Skin of body (tissue), 2 donors: ENCODE results near the gene TUBB3. TPM values are rescaled to one million over a fixed set of nuclear protein-coding genes. Genes with fewer than 3 reads are reported as not detected.

Source experiments
- DNase-seq: peaks from one replicate; lab custom pipeline; 2025; lab: John Stamatoyannopoulos, UW
- total RNA-seq: library from RNA; depleted of rRNA; stranded (reverse); fragments of >200 nt; gene quantifications from one replicate; pipeline ENCODE4 v1.2.3, GENCODE V29; 2014

TUBB3 gene
- total RNA-seq, 1 donor from 2014 or later: 7.6 TPM

DNA sequence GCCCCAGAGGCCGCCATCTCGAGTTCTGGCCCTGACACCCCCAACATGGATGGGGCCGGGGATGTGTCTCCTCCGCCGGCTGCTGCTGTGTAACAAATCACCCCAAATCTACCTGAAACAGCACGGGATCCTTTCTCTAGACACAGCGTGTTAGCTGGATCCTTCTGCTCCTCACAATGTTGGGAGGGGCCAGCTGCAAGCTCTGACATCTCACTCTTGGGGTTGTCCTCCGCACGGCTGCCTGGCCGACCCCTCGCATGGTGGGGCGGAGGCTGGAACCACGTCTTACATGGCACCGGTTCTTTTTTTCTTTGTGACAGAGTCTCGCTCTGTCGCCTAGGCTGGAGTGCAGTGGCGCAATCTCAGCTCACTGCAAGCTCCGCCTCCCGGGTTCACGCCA, 13.8 kb downstream of the TUBB3 start:
- no peak for DNase-seq

DNA sequence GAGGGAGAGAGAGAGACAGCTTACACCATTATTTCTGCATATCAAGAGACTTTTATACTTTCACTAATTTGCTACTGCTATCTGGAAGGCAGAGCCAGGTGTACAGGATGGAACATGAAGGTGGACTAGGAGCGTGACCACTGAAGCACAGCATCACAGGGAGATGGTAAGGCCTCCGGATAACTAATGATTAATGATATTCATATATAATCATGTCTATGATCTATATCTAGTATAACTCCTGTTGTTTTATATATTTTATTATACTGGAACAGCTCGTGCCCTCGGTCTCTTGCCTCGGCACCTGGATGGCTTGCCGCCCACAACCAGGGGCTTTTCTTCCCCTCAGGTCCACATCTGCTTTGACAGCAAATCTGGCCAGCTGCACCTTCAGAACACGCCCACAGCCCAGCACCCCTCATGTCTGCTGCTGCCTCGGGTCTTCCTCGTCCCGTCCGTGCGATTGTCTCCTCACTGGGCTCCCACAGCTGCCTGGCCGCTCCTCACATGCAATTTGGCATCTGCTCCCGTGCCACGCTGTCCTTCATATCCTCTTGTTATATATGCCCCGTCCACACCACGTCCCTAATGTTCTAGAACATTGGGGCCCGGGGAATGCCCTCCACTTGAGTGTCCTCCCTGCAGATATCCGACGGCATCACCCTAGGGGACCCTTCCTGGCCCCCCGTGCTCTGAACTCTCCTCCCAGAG, 15.2 kb downstream of the TUBB3 start:
- no peak for DNase-seq

DNA sequence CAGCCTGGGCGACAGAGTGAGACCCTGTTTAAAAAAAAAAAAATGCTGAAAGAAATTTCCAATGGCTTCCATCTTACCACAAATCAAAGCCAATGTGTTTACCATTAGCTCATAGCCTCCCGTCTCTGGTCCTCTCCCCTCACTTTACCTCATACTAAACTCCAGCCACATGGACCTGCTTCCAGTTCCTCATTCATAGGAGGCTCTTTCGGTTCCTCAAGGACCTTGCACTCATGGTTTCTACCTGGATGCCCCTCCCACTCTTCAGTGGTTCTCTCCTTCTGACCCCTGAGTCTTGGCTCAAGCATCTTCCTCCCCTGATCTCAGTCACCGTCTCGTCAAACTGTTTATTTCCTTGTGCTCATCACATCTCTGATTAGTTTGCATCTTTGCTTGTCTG, 21.6 kb downstream of the TUBB3 start:
- no peak for DNase-seq

DNA sequence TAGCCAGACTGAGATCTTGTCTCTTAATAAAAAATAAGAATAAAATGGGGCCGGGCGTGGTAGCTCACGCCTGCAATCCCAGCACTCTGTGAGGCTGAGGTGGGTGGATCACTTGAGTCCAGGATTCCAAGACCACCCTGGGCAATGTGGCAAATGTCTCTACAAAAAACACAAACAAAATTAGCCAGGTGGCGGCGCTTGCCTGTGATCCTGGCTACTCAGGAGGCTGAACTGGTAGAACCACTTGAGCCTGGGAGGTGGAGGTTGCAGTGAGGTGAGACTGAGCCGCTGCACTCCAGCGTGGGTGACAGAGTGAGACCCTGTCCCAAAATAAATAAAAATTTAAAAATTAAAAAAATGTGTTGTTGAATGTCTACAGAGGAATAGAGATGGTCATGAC, 22.5 kb downstream of the TUBB3 start:
- no peak for DNase-seq

DNA sequence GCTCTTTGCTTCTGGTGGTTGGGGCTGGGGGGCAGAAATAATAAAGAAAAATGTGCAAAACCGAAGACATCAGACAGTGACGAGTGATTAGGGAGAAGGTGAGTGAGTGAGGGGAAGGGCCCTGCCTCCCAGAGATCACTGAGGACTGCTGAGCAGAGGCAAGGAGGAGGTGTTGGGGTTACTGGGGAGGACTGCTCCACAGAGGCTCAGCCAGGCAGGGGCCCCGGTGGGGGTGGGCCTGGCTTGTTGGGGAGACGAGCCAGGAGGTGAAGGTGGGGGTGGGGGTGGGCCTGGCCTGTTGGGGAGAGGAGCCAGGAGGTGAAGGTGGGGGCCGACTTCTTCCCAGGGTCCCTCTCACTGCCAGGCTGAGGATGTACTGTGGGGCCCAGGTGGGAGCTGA, 23.4 kb downstream of the TUBB3 start:
- no peak for DNase-seq

DNA sequence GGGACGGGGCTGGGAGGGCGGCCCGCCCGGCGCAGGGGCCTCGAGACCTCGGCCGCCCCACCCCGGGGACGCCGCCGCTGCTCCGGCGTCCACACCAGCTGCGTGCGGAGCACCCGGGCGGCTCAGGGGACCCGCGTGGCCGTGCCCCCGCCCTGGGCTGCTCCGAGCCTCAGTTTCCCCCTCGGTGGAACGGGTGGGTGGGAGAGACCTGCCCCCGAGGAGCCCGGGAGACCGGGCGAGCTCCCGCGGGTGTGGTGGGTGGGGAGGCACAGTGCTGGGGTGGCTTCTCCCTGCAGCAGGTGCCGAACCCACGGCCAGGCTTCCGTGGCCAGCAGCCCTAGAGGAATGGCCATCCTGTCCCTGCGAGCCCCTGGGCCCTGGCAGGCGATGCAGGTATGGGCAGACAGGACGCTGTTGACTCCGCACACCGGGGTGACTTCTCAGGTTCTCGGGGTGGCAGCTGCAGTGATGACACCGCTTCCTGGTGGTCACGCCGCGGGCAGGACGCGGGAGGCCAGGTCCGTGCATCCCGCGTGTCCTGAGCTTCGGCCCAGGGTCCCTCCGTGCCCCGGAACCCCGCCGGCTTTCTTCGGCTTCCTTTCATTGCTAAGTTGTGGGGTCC, 26.1 kb downstream of the TUBB3 start:
- no peak for DNase-seq

DNA sequence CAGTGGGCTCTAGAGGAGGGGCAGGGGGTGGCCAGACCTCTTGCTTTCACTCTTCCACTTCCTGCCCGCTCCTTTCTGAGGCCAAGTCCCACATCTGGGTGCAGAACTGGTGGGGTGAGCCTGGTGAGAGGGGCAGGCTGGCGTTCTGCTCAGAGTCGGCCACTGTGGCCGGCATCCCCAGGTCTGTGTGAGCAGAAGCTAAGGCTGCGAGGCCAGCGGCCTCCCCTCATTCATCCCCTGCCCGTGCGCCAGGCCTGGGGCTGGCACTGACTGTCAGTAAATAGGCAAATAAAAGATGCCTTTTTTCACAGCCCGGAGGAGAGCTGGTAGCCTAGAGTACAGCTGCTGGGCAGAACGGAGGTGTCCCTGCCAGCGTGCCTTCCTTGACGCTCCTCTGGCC, 26.6 kb downstream of the TUBB3 start:
- DNase-seq: no peak

DNA sequence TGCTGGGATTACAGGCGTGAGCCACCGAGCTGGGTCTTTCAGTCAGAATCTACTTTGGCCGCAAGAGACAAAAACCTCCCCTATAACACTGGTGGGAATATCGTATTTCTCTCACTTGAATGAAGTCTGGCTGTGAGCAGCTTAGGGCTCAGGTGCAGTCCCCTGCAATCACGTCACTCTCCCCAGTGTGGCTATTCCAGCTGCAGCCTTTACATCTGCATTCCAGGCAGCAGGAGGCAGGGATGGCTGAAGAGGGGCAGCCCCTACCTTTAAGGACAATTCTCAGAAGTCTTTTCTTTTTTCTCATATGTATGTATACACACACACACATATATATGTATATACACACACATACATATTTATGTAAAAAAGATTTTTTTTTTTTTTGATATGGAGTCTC, 28.4 kb downstream of the TUBB3 start:
- no peak for DNase-seq

DNA sequence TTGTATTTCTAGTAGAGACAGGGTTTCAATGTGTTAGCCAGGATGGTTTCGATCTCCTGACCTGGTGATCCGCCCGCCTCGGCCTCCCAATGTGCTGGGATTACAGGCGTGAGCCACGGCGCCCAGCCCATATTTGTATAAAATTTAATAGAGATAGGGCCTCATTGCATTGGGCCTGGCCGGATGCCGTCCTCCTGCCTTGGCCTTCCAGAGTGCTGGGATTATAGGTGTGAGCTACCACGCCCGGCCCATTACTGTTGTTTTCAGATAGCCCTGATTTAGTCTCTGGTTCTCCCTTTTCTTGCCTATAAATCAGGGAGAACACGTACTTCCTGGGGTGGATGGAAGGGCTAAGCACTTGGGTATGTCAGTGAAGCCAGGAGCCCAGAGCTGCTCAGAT, 28.9 kb downstream of the TUBB3 start:
- DNase-seq: no peak

DNA sequence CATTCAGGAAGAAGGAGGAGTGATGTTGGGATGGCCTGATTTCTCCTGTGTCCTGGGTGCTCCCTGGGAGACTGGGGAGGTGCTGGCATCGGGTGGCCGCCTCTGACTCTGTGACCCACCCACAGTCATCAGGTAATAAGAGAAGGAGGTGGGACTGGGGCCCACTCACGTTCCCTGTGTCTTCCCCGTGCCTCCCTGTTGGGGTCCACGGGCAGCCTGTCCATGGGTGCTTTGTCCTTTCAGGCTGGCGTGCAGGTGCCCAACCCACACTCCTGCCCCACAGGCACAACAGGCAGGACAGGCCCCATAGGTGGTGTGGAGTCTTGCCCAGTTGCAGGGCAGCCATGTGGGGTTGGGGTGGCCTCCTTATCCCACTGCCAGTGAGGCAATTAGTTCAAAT, 29.4 kb downstream of the TUBB3 start:
- no peak for DNase-seq

DNA sequence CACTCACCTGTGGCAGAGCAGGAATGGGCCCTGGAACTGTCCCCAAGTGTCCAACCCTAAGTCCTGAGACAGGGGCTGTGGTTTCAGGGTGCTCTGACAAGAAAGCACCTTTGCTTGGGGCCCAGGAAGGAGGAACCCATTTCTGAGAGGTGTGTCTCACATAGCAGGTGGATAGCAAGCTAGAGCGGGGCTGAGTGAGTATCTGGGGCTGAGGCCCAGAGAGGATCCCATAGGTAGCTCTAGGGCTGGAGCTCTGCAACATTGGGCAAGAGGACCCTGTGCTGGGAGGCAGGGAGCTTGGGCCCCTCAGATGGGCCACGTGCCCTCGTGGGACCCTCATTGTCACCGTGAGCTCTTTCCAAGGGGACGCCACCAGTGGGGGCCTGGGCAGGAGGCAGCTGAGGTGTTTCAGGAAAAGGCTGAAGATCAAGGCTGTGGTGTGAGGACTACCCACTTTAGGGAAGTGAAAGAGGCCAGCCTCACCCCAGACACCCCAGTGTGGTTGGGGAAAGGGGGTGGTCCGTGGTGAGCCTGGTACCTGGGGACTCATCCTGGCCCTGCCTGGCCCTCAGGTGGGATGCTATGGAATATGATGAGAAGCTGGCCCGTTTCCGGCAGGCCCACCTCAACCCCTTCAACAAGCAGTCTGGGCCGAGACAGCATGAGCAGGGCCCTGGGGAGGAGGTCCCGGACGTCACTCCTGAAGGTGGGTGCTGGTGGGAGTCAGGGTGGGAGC, 30.7 kb downstream of the TUBB3 start:
- no peak for DNase-seq

DNA sequence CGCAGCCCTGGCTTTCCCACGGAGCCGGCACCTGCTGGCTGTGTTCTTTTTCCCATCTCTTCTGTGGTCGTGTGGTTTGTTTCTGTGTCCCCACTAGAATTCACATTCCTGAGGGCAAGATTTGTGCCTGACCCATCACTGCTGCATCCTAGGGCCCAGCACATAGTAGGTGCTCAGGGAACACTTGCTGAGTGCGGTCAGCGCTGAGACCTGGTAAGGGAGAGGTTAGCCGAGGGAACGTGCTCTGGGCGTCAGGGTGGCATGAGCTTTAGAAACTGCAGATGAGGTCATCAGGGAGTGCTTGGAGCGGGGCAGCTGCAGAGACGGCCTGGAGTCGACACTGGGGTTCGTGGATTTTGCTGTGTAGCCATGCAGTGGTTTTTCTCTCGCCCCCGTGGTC, 31.3 kb downstream of the TUBB3 start:
- DNase-seq: no peak

DNA sequence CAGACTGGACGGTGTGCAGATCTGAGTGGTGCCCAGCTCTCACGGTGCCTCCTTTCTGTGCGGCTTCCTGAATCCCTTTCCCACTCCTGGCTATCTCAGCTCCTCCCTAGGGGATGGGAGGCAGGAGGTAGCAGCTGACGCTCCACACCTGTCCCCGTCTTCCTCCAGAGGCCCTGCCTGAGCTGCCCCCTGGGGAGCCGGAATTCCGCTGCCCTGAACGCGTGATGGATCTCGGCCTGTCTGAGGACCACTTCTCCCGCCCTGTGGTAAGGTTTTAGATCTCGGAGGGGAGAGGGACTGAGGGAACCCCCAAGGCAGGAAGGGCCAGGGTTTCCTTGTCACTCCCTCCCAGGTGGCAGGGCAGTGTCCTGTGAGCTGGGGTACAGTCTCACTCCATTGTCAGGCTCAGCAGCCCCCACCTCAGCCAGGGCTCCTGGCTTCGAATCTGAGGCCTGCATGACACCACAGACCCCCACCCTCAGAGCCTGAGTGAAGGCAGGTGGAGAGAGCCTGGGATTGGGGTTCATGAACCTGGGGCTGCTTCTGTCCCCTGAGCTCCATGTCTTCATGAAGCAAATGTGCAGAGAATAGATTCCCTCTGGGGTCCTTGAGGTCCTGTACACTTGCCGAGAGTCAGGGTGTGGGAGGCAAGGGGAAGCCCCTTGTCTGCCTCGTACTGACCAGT, 32.0 kb downstream of the TUBB3 start:
- DNase-seq: no peak

DNA sequence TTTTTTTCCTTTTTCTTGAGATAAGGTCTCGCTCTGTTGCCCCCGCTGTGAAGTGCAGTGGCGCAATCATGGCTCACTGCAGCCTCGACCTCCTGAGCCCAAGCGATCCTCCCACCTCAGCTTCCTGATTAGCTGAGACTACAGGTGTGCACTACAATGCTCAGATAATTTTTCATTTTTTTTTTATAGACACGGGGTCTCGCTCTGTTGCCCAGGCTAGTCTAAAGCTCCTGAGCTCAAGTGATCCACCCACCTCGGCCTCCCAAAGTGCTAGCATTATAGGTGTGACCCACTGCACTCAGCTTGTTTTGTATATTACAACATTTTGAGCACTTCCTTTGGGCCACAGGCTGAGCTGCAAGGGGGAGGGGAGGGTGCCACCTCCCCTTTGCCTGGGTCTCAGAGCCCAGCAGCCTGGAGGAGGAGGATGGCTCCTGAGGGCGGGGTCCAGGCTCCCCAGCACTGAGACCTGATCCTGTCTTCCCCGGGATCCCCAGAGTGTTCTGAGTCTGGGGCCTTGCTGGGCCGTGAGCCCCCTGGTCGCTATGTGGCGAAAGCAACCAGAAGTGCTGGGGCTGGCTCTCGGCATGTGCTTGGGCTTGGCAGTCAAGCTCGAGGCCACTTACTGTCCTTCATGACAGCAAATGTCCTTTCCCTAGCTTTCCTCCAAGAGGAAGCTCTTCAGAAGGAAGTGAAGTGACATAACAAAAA, 33.5 kb downstream of the TUBB3 start:
- no peak for DNase-seq

DNA sequence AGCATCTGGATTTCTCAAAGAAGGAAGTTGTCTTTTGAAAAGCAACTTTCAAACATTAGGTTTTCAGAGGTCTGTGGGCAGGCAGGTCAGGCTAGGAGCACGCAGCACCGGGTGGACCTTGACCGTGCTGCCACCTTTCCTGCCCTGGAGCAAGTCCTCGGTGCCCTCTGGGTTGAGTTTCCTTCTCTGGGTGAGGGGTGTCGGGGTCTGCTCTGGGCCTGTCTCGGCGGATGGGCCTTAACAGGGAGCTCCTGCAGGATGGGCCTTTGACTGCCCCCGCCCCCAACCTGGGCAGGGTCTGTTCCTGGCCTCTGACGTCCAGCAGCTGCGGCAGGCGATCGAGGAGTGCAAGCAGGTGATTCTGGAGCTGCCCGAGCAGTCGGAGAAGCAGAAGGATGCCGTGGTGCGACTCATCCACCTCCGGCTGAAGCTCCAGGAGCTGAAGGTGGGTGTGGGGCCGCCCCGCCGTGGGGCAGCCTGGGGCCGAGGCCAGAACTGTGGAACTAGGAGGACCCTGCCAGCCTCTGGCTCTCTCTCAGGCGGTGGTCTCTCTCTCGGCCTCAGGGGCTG, 34.2 kb downstream of the TUBB3 start:
- DNase-seq: no peak

DNA sequence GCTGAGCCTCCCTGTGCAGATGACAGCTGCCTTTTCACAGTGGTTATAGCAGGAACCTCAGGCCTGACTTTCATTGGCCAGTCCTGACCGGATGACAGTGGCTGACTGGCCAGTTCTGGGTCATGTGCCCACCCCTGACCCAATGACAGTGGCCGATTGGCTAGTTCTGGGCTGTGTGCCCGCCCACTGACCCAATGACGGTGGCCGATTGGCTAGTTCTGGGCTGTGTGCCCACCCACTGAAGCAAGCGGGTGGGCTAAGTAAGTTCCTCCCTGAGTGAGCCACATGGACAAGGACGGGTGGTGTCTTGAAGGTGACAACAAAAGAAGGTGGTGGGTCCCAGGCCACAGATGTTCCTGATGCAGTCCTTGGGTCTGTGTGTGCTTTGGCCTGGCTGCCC, 34.9 kb downstream of the TUBB3 start:
- DNase-seq: no peak

DNA sequence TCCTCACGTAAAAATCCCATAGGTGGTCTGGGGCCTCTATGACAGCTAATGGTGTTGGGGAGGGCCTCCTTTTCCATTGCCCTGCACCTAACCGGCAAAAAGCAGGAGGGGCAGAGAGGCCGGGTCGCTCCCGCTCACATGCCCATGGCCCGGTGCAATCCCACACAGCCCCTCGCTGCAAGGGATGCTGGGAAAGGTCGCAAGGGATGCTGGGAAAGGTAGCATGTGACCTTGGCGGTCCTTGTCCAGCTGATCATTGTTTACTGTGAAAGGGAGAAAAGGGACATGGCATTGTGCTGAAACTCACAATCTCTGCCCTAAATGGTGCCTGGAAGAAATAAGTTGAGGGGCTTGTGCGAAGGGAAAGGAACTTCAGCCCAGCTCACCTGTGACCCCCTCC, 35.5 kb downstream of the TUBB3 start:
- no peak for DNase-seq

DNA sequence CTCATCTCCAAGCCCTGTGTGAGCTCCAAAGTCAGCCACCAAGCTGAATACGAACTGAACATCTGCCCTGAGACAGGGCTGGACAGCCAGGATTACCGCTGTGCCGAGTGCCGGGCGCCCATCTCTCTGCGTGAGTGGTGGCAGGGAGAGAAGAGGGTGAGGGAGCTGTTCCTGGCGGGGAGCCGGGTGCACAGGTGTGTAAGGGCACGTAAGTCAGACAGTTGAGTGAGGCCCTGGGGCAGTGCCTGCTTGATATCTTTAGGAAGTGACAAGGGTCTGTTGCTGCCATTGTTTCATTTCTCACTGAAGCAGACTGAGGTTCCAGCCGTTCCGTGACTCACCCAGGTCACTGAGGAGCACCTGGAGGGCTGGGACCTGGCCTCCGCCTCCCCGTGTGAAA, 37.8 kb downstream of the TUBB3 start:
- DNase-seq: no peak

DNA sequence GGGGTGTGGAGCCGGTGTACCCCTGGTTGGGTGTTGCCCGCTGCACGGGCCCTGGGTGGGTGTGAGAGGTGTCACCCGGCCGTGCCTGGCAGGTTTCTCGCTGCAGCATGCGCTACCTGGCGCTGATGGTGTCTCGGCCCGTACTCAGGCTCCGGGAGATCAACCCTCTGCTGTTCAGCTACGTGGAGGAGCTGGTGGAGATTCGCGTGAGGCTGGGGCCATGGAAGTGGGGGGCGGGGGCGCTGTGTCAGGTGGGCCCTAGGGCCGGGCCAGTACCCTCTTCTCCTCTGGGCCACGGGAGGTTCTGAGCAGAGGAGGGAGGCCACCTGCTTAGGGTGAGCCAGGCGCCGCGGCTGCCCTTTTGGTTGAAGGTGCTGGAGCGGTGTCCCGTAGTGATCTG, 38.8 kb downstream of the TUBB3 start:
- DNase-seq: no peak

DNA sequence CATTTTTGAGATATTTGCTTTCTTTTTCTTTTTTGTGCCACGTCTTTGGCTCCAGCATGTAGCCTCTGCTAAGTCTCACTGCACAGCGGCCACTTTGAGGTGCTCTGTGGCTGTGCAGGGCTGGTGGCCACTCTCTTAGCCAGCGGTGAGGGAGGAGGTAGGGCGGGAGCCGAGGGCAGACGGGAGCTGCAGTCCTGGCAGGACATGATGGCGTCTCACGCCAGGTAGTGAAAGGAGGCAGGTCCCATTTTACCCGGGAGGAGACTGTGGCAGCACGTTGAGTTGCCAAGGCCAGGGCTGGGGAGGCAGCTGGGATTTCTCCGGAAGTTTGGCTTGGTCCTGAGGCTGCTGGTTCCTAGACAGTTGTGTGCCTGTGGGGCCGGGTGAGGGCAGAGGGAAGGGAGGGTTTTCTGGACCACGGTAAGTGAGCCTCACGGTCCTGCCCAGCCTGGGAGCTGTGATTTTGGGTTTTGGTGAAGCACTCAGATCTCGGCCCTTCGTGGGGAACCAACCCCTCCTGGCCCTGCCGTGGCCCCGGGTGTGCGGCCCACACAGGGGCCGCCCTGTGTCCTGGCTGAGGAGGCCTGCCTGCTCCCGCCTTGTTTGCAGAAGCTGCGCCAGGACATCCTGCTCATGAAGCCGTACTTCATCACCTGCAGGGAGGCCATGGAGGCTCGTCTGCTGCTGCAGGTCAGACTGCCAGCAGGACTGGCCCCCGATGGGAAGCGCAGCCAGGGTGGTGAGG, 39.8 kb downstream of the TUBB3 start:
- DNase-seq: no peak

DNA sequence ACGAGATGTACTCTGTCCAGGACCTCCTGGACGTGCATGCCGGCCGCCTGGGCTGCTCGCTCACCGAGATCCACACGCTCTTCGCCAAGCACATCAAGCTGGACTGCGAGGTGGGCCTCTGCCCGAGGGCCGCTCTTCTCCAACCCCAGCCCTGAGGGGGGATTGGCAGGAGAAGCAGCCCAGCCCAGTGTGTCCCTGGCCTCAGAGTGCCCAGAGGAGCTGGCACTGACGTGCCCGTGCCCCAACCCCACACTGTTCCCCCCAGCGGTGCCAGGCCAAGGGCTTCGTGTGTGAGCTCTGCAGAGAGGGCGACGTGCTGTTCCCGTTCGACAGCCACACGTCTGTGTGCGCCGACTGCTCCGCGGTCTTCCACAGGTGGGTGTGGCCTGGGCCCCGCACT, 41.1 kb downstream of the TUBB3 start:
- no peak for DNase-seq
